Measurements from ENCODE around the gene OR8K5.

The OR8K5 gene

GRCh38 chr11:56160217-56160616 lies at the start of gene OR8K5:
Gene OR8K5 (minus strand): TSS chr11:56160317. CDS start chr11:56160317, 0 bp downstream.
- TF ChIP-seq CTCF (IDR thresholded peaks at IDR 0.05; ENCODE audit: borderline replicate concordance, insufficient read depth, low read depth, low read length) = no peak
- H3K4me3 ChIP-seq (ENCODE audit: low read depth, low read length) = no peak within 1 kb of the TSS

- no peak for TF ChIP-seq CTCF (IDR thresholded peaks at IDR 0.05; ENCODE audit: borderline replicate concordance, insufficient read depth, low read depth, low read length)
- H3K4me3 ChIP-seq (ENCODE audit: low read depth, low read length) = no peak overlapping the region
These were observed 47.7 kb upstream of the OR8K5 start for GRCh38 chr11:56207790-56208189.

GRCh38 chr11:56197367-56197766 lies 37.2 kb upstream of the OR8K5 start:
- TF ChIP-seq CTCF (IDR thresholded peaks at IDR 0.05; ENCODE audit: borderline replicate concordance, insufficient read depth, low read depth, low read length) = no peak
- H3K4me3 ChIP-seq (ENCODE audit: low read depth, low read length) = no peak overlapping the region

- H3K4me3 ChIP-seq (ENCODE audit: low read depth, low read length) = no peak overlapping the region
- TF ChIP-seq CTCF (IDR thresholded peaks at IDR 0.05; ENCODE audit: borderline replicate concordance, insufficient read depth, low read depth, low read length) = no peak
These were observed 36.6 kb upstream of the OR8K5 start for GRCh38 chr11:56196705-56197104.

GRCh38 chr11:56188602-56189001 lies 28.5 kb upstream of the OR8K5 start:
- H3K4me3 ChIP-seq (ENCODE audit: low read depth, low read length) = no peak overlapping the region
- no peak for TF ChIP-seq CTCF (IDR thresholded peaks at IDR 0.05; ENCODE audit: borderline replicate concordance, insufficient read depth, low read depth, low read length)

GRCh38 chr11:56183459-56183858 lies 23.3 kb upstream of the OR8K5 start:
- no peak for TF ChIP-seq CTCF (IDR thresholded peaks at IDR 0.05; ENCODE audit: borderline replicate concordance, insufficient read depth, low read depth, low read length)
- H3K4me3 ChIP-seq (ENCODE audit: low read depth, low read length) = no peak overlapping the region

GRCh38 chr11:56176318-56176717 lies 16.2 kb upstream of the OR8K5 start, which contains the start of gene OR5J2:
Gene OR5J2 (plus strand): TSS chr11:56176618. CDS start chr11:56176618, 0 bp downstream.
- TF ChIP-seq CTCF (IDR thresholded peaks at IDR 0.05; ENCODE audit: borderline replicate concordance, insufficient read depth, low read depth, low read length) = no peak
- H3K4me3 ChIP-seq (ENCODE audit: low read depth, low read length) = no peak within 1 kb of the TSS
